ENCODE measurements around the gene DCAF10.

The DCAF10 gene

DNA sequence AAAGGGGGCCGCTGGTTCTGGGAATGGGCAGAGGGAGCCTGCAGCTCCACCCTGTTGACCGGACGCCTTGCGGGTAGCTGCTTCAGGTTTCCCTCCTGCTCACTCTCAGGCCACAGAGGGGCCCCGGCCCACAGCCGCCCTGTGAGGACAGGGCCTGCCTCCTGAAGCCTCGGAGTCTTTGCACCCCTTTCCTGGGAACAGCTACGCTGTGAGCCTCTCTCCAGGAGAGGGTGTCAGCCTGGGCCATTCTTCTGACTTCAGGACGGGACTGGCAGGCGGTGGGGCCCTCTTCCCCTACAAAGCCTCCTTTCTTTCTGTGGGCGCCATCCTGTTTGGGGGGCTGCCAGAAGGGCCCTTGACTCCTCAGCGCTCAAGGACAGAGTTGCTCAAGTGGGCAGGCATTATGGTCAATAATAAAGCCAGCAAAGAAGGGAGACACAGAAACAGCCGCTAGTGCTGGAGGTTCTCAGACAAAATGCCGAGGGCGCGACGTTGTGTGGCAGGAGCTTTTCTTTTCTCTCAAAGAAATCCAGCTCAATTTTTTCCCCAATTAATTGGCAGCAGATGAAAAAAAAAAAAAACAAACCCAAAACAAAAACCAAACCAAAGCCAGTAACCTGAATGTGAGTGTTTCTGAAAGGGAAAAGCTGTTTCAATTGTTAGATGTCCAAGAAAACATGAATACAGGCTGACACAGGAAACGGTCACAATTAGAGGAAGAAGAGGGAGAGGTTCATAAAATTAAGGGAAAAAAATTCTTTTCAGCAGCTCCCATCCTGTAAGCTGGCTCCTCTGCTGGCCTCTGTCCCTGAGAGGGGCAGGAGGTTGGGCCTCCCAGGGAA lies 116.1 kb downstream of the DCAF10 start:
- TF ChIP-seq, protein P1, sequence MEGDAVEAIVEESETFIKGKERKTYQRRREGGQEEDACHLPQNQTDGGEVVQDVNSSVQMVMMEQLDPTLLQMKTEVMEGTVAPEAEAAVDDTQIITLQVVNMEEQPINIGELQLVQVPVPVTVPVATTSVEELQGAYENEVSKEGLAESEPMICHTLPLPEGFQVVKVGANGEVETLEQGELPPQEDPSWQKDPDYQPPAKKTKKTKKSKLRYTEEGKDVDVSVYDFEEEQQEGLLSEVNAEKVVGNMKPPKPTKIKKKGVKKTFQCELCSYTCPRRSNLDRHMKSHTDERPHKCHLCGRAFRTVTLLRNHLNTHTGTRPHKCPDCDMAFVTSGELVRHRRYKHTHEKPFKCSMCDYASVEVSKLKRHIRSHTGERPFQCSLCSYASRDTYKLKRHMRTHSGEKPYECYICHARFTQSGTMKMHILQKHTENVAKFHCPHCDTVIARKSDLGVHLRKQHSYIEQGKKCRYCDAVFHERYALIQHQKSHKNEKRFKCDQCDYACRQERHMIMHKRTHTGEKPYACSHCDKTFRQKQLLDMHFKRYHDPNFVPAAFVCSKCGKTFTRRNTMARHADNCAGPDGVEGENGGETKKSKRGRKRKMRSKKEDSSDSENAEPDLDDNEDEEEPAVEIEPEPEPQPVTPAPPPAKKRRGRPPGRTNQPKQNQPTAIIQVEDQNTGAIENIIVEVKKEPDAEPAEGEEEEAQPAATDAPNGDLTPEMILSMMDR (IDR thresholded peaks at IDR 0.05; ENCODE audit: low read depth, low read length): no peak
- H3K4me3 ChIP-seq (ENCODE audit: low read depth, low read length): no peak overlapping the region
